CD1c-positive myeloid dendritic cell (primary cell): ENCODE results near the gene MYO3A.
"Not testable (repeated sequence)": the region's sequence is repeated elsewhere in the genome, so short reads cannot be mapped to it uniquely, and the experiment has no call there.

Experiments used
- DNase-seq: peaks from one replicate; pipeline ENCODE4 v3.0.0-alpha.2; 2016; ENCODE audit errors: extremely low spot score

MYO3A gene

GRCh38 chr10:25974897-25975459 is 40.9 kb downstream of the MYO3A start:
- no peak for DNase-seq

- DNase-seq, result no peak
These were observed 44.7 kb downstream of the MYO3A start for GRCh38 chr10:25978771-25979170.

- no peak for DNase-seq
These were observed 48.1 kb downstream of the MYO3A start for GRCh38 chr10:25982107-25982506.

GRCh38 chr10:25988583-25988982 is 54.6 kb downstream of the MYO3A start:
- no peak for DNase-seq

- DNase-seq, result no peak
These were observed 55.9 kb downstream of the MYO3A start for GRCh38 chr10:25989951-25990350.

- no peak for DNase-seq
These were observed 65.4 kb downstream of the MYO3A start for GRCh38 chr10:25999295-25999981.

GRCh38 chr10:26000971-26001370 is 66.9 kb downstream of the MYO3A start:
- DNase-seq, result no peak

- DNase-seq, result not testable (repeated sequence)
These were observed 68.4 kb downstream of the MYO3A start for GRCh38 chr10:26002466-26002865.

- DNase-seq, result no peak
These were observed 81.1 kb downstream of the MYO3A start for GRCh38 chr10:26015092-26015491.

- DNase-seq, result no peak
These were observed 88.8 kb downstream of the MYO3A start for GRCh38 chr10:26022831-26023230.

GRCh38 chr10:26024303-26024702 is 90.3 kb downstream of the MYO3A start:
- DNase-seq, result no peak

GRCh38 chr10:26025523-26025922 is 91.5 kb downstream of the MYO3A start:
- DNase-seq, result no peak

GRCh38 chr10:26029858-26030257 is 95.8 kb downstream of the MYO3A start:
- DNase-seq, result no peak

GRCh38 chr10:26031300-26031699 is 97.3 kb downstream of the MYO3A start:
- DNase-seq, result no peak

GRCh38 chr10:26043469-26043868 is 109.4 kb downstream of the MYO3A start:
- no peak for DNase-seq

- no peak for DNase-seq
These were observed 110.2 kb downstream of the MYO3A start for GRCh38 chr10:26044141-26044749.

GRCh38 chr10:26046073-26046700 is 112.2 kb downstream of the MYO3A start:
- no peak for DNase-seq

- no peak for DNase-seq
These were observed 114.7 kb downstream of the MYO3A start for GRCh38 chr10:26048756-26049155.

- DNase-seq, result no peak
These were observed 118.3 kb downstream of the MYO3A start for GRCh38 chr10:26052326-26052725.

GRCh38 chr10:26057466-26057865 is 123.4 kb downstream of the MYO3A start:
- no peak for DNase-seq

GRCh38 chr10:26064106-26064505 is 130.1 kb downstream of the MYO3A start:
- no peak for DNase-seq

- DNase-seq, result no peak
These were observed 133.7 kb downstream of the MYO3A start for GRCh38 chr10:26067680-26068079.

- not testable (repeated sequence) for DNase-seq
These were observed 146.9 kb downstream of the MYO3A start for GRCh38 chr10:26080971-26081370.
